ENCODE data around the gene MAL.

Gene MAL

DNA sequence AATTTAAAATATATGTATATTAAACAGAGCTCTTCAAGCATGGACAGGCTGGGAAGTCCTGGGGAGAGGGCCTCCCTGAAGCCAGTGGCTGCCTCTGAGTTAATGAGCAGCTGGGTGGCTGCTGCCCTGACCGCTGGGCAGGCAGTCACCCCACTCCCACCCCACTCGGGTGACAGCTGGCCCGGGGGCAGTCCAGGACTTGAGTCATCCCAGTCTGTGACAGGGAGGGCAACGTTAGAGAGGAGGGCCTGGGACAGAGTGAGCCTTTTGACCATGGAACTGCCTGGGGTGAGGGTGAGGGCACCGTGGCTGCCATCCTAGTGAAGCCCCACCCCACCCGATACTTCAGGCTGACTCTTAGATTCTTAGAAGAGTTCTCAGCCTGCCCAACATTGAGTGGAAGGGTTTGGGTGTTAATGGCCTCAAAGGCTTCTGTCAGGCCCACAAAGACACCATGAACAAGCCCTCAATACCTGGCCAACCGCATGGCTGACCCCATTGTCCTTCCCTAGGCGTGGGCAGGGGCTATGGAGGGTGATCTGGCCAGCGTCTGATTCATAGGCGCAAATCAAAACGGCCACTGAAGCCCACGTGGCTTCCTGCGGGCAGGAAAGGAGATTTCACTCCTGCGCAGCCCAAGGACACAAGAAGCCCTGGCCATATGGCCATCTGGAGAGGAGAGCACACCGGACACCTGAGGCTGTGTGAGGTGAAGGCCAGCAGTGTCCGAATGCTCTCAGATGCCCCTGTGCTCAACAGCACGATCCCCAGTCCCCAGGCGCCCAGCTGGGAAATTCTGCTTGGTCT lies 48.6 kb downstream of the MAL start:
- Histone ChIP-seq H3K9ac (ENCODE audit: low read depth, low read length, poor library complexity, severe bottlenecking) (no peak overlapping the region), H2AFZ (ENCODE audit: low read length) (no peak overlapping the region)

DNA sequence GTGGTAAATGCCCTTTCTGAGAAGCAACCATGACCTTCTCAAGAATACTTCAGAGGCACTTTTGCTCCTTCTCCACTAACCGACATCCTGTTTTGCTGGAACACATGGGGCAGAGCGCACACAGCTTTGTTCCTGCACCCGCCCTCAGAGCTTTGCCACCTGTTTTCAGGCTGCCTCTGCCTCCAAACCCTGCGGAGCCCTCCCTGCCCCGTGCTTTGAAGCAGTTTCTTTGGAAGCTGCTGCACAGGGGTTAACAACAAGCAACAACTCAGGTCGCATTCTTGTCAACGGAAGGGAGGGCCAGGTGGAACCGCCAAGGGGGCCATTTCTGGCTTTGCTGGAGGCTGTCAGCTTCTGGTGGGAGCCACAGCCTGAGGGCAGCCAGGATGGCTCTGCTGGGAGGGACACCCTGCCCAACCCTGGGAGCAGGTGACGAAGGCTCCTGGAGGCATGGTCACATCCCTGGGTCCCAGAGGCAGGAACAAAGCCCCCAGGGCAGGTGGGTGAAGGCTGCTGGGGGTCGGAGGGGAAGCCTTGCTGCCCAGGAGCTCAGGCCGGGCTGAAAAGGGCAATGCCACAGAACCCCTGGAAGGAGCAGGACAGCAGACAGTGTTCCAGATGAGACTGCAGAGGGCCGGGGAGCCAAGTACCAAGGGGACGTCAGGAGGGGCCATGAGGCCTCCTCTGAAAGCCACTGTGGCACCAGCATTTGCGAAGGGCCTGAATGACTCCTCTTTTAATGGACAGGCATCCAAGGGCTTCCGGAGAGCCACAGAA lies 49.3 kb downstream of the MAL start:
- Histone ChIP-seq H3K36me3 (ENCODE audit: insufficient read depth, low read length) (no peaks in the 10 kb centered on the region), H3K9me2 (replicated peaks; ENCODE audit: low read depth, low read length) (no peaks in the 10 kb centered on the region), H4K20me1 (ENCODE audit: insufficient read depth, low read length, poor library complexity, severe bottlenecking) (no peaks in the 10 kb centered on the region), H2AFZ (ENCODE audit: low read length) (no peak overlapping the region; the same call in 1 of the 2 replicates), H3K27me3 (ENCODE audit: insufficient read depth, low read length, poor library complexity, severe bottlenecking) (no peaks in the 10 kb centered on the region), H3K79me2 (ENCODE audit: insufficient read depth, low read length) (no peaks in the 10 kb centered on the region), H3K4me2 (ENCODE audit: low read depth, low read length, poor library complexity, severe bottlenecking) (no peak overlapping the region), H3K4me1 (ENCODE audit: insufficient read depth, low read length, poor library complexity, severe bottlenecking) (no peaks in the 10 kb centered on the region), H3K9ac (ENCODE audit: low read depth, low read length, poor library complexity, severe bottlenecking) (no peak overlapping the region), H3K4me3 (ENCODE audit: low read length, poor library complexity, severe bottlenecking) (no peak overlapping the region), H3K9me3 (ENCODE audit: insufficient read depth, low read depth, low read length) (no peaks in the 10 kb centered on the region), H3F3A (ENCODE audit: low read depth) (no peaks in the 10 kb centered on the region)
- no peak for TF ChIP-seq EZH2phosphoT487 (IDR thresholded peaks at IDR 0.05; ENCODE audit: borderline replicate concordance)
- TF ChIP-seq, protein P1, sequence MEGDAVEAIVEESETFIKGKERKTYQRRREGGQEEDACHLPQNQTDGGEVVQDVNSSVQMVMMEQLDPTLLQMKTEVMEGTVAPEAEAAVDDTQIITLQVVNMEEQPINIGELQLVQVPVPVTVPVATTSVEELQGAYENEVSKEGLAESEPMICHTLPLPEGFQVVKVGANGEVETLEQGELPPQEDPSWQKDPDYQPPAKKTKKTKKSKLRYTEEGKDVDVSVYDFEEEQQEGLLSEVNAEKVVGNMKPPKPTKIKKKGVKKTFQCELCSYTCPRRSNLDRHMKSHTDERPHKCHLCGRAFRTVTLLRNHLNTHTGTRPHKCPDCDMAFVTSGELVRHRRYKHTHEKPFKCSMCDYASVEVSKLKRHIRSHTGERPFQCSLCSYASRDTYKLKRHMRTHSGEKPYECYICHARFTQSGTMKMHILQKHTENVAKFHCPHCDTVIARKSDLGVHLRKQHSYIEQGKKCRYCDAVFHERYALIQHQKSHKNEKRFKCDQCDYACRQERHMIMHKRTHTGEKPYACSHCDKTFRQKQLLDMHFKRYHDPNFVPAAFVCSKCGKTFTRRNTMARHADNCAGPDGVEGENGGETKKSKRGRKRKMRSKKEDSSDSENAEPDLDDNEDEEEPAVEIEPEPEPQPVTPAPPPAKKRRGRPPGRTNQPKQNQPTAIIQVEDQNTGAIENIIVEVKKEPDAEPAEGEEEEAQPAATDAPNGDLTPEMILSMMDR (conservative IDR thresholded peaks at IDR 0.05; ENCODE audit: low read length), result no peak

More for the DNA sequence above, 48.6 kb downstream of the MAL start:
- Histone ChIP-seq H3K9me3 (ENCODE audit: insufficient read depth, low read depth, low read length) (no peaks in the 10 kb centered on the region), H3K79me2 (ENCODE audit: insufficient read depth, low read length) (no peaks in the 10 kb centered on the region), H3K4me1 (ENCODE audit: insufficient read depth, low read length, poor library complexity, severe bottlenecking) (no peaks in the 10 kb centered on the region), H3K27me3 (ENCODE audit: insufficient read depth, low read length, poor library complexity, severe bottlenecking) (no peaks in the 10 kb centered on the region), H3K4me2 (ENCODE audit: low read depth, low read length, poor library complexity, severe bottlenecking) (no peak overlapping the region), H3F3A (ENCODE audit: low read depth) (no peaks in the 10 kb centered on the region), H3K9me2 (replicated peaks; ENCODE audit: low read depth, low read length) (no peaks in the 10 kb centered on the region), H3K4me3 (ENCODE audit: low read length, poor library complexity, severe bottlenecking) (no peak overlapping the region), H4K20me1 (ENCODE audit: insufficient read depth, low read length, poor library complexity, severe bottlenecking) (no peaks in the 10 kb centered on the region), H3K36me3 (ENCODE audit: insufficient read depth, low read length) (no peaks in the 10 kb centered on the region)
- TF ChIP-seq, protein P1 (conservative IDR thresholded peaks at IDR 0.05; ENCODE audit: low read length), result no peak
- TF ChIP-seq EZH2phosphoT487 (IDR thresholded peaks at IDR 0.05; ENCODE audit: borderline replicate concordance), result no peak

DNA sequence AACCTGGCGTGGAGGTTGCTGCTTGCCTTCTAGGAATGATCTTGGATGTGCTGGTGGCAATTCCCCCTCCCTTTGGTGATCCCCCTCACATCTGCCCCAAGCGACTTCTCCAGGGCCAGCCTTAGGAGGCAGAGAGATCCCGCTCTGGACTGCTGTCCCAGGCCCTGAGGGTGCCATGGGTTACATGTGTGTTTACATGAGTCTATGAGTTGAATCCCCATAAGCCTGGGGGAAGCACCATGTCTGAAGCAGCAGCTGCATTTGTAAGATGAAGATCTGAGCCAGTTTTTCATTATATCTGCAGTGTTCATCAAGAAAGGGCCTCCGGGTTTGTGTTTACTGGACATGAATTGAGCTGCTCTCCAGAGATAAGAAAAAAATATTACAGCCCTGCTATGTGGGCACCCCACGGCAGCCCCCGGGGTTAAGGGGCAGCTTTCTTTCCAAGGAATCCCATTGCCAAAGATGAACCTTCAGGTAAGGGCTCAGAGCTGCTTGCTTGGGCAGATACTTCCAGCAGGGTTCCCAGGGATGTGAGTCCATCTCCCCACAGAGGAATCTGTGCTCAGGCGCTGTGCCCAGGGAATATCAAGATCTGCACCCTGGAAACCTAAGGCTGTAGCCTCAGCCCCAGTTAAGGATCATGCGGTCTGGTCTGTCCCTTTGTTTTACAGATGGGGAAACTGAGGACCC lies 50.1 kb downstream of the MAL start:
- Histone ChIP-seq H3K36me3 (ENCODE audit: insufficient read depth, low read length) (no peaks in the 10 kb centered on the region), H2AFZ (ENCODE audit: low read length) (no peak overlapping the region; the same call in 1 of the 2 replicates), H3K4me2 (ENCODE audit: low read depth, low read length, poor library complexity, severe bottlenecking) (no peak overlapping the region), H3K9me2 (replicated peaks; ENCODE audit: low read depth, low read length) (no peaks in the 10 kb centered on the region), H3K79me2 (ENCODE audit: insufficient read depth, low read length) (no peaks in the 10 kb centered on the region), H3K4me1 (ENCODE audit: insufficient read depth, low read length, poor library complexity, severe bottlenecking) (no peaks in the 10 kb centered on the region), H3K9me3 (ENCODE audit: insufficient read depth, low read depth, low read length) (no peaks in the 10 kb centered on the region), H3K27me3 (ENCODE audit: insufficient read depth, low read length, poor library complexity, severe bottlenecking) (no peaks in the 10 kb centered on the region), H4K20me1 (ENCODE audit: insufficient read depth, low read length, poor library complexity, severe bottlenecking) (no peaks in the 10 kb centered on the region), H3K4me3 (ENCODE audit: low read length, poor library complexity, severe bottlenecking) (no peak overlapping the region), H3K9ac (ENCODE audit: low read depth, low read length, poor library complexity, severe bottlenecking) (no peak overlapping the region), H3F3A (ENCODE audit: low read depth) (no peaks in the 10 kb centered on the region)
- TF ChIP-seq, protein P1 (conservative IDR thresholded peaks at IDR 0.05; ENCODE audit: low read length), result no peak
- TF ChIP-seq EZH2phosphoT487 (IDR thresholded peaks at IDR 0.05; ENCODE audit: borderline replicate concordance), result no peak
